Nephron (organoid): ENCODE measurements around the gene DUSP5.

Source experiments
- H3K27ac Mint-ChIP-seq, 3 experiments: 2 replicates each; pipeline ENCODE4 v1.8.0; 2020; ENCODE audit warnings: mixed read lengths in 3 of 3, mild to moderate bottlenecking in 2 of 3, moderate library complexity in 1 of 3
- H3K27me3 Mint-ChIP-seq: 2 replicates; pipeline ENCODE4 v1.8.0; 2021; ENCODE audit warnings: low read depth, mild to moderate bottlenecking, moderate library complexity, mixed read lengths
- H3K36me3 Mint-ChIP-seq: 2 replicates; pipeline ENCODE4 v1.8.0; 2020; ENCODE audit warnings: low read depth, mixed read lengths
- H3K4me1 Mint-ChIP-seq: 2 replicates; pipeline ENCODE4 v1.8.0; 2020; ENCODE audit warnings: mixed read lengths
- H3K4me3 Mint-ChIP-seq, 3 experiments: 2 replicates each; pipeline ENCODE4 v1.8.0; 2020; ENCODE audit warnings: mild to moderate bottlenecking in 3 of 3, mixed read lengths in 3 of 3, moderate library complexity in 2 of 3
- H3K9me3 Mint-ChIP-seq: 2 replicates; pipeline ENCODE4 v1.8.0; 2020; ENCODE audit warnings: mixed read lengths
- CTCF ChIP-seq, 3 experiments: fragments of 200-600 bp; sonication (generic); IDR thresholded peaks; one replicate each; pipeline ENCODE4 v1.5.0; 2021; ENCODE audit warnings: antibody characterized with exemption in 3 of 3; ENCODE audit not compliant: unreplicated experiment in 3 of 3

The DUSP5 gene

DNA sequence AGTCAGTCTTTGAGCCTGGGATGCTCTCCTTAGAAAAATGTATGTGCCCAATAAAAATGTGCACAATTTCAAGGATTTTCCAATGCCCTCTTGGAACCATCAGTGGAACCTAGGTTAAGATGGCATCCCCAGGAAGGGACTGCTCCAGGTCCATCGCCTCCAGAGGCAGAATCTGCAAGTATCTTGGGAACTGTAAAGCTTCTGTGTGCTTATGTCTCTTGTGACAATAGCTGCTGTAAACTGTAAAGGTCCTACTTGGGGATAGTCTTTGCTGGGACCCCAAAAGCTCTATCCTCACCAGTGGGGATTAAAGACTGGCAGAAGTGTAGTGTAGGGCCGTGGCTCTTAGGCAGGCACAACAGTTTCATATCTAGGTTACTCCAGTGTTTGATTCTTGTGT is 11.9 kb downstream of the DUSP5 start:
- TF ChIP-seq CTCF (IDR thresholded peaks at IDR 0.05; ENCODE audit: unreplicated experiment in 3 of 3) = no peak
- H3K4me1 Mint-ChIP-seq = peaks cover 17% of the 10 kb centered on the region
- H3K27me3 Mint-ChIP-seq = peaks cover 16% of the 10 kb centered on the region
- no peaks in the 10 kb centered on the region for H3K9me3 Mint-ChIP-seq
- peaks cover 40% of the 10 kb centered on the region for H3K36me3 Mint-ChIP-seq
- H3K27ac Mint-ChIP-seq = peak overlapping the region in 1 of 3 experiments; percentile 27
- no peak overlapping the region for H3K4me3 Mint-ChIP-seq

- Mint-ChIP-seq H3K27me3 (peaks cover 16% of the 10 kb centered on the region), H3K9me3 (no peaks in the 10 kb centered on the region), H3K4me1 (peaks cover 12% of the 10 kb centered on the region), H3K4me3 (no peak overlapping the region), H3K27ac (no peak overlapping the region), H3K36me3 (peaks cover 37% of the 10 kb centered on the region)
- no peak for TF ChIP-seq CTCF (IDR thresholded peaks at IDR 0.05; ENCODE audit: unreplicated experiment in 3 of 3)
Observed at GRCh38 chr10:110510086-110510485, 12.4 kb downstream of the DUSP5 start.

DNA sequence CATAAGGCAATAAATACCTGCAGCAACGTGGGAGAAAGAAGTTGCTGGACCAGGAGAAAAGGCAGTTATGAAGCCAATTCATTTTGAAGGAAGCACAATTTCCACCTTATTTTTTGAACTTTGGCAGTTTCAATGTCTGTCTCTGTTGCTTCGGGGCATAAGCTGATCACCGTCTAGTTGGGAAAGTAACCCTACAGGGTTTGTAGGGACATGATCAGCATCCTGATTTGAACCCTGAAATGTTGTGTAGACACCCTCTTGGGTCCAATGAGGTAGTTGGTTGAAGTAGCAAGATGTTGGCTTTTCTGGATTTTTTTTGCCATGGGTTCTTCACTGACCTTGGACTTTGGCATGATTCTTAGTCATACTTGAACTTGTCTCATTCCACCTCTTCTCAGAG is 13.0 kb downstream of the DUSP5 start:
- peaks cover 16% of the 10 kb centered on the region for H3K27me3 Mint-ChIP-seq
- no peaks in the 10 kb centered on the region for H3K9me3 Mint-ChIP-seq
- H3K4me3 Mint-ChIP-seq = no peak overlapping the region
- H3K36me3 Mint-ChIP-seq = peaks cover 37% of the 10 kb centered on the region
- H3K4me1 Mint-ChIP-seq = peaks cover 12% of the 10 kb centered on the region
- TF ChIP-seq CTCF (IDR thresholded peaks at IDR 0.05; ENCODE audit: unreplicated experiment in 3 of 3) = no peak
- H3K27ac Mint-ChIP-seq = no peak overlapping the region

GRCh38 chr10:110511734-110512449 is 14.2 kb downstream of the DUSP5 start:
- H3K4me3 Mint-ChIP-seq = no peak overlapping the region
- TF ChIP-seq CTCF (IDR thresholded peaks at IDR 0.05; ENCODE audit: unreplicated experiment in 3 of 3) = no peak
- H3K36me3 Mint-ChIP-seq = peaks cover 30% of the 10 kb centered on the region
- H3K27ac Mint-ChIP-seq = no peak overlapping the region
- peaks cover 7% of the 10 kb centered on the region for H3K27me3 Mint-ChIP-seq
- no peaks in the 10 kb centered on the region for H3K9me3 Mint-ChIP-seq
- peaks cover 12% of the 10 kb centered on the region for H3K4me1 Mint-ChIP-seq

DNA sequence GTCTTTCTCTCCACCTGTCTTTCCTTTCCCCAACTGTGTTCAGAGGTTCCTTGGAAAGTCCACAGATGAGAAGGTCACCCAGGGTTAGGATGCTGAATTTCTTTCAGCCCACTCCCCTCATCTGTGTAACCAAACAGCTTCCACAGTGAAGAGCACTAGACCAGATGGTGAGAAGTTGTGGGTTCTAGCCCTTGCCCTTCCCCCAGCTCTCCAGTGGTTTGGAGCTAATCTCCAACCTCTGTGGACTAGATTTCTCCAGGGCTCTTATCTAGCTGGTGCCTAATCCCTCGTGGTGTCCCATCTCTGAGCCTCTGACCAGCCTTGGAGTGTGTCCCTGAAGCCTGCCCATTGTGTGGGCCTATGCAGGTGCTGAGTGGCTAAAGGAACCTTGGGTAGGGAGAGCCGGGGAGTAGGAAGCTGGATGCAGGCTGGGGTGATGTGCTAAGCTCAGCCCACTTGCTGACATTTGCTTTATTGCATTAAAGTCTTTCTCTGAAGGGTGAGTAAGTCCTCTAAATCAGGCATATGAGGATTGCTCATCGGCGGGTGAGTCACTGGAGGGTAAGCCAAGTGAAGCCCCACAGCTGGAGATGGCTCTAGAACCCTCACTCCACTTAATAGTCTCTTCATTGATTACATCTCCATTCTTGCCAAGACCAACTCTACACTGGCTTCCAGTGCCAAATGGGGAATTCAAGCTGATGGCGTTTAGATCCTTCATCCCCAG is 14.9 kb downstream of the DUSP5 start:
- no peak overlapping the region for H3K27ac Mint-ChIP-seq
- no peaks in the 10 kb centered on the region for H3K9me3 Mint-ChIP-seq
- TF ChIP-seq CTCF (IDR thresholded peaks at IDR 0.05; ENCODE audit: unreplicated experiment in 3 of 3) = no peak
- H3K27me3 Mint-ChIP-seq = peaks cover 5% of the 10 kb centered on the region
- H3K4me3 Mint-ChIP-seq = no peak overlapping the region
- H3K4me1 Mint-ChIP-seq = peaks cover 12% of the 10 kb centered on the region
- H3K36me3 Mint-ChIP-seq = peaks cover 27% of the 10 kb centered on the region
